NOMO-1 treated with dmso at 0.1 percent for 144 hours (cell line): ENCODE data around the gene TSHZ2.
"Not testable (repeated sequence)": the region's sequence is repeated elsewhere in the genome, so short reads cannot be mapped to it uniquely, and the experiment has no call there.

Experiments used
- DNase-seq: peaks from one replicate; lab custom pipeline; 2025; ENCODE audit not compliant: unreplicated experiment; lab: John Stamatoyannopoulos, UW

TSHZ2 gene

DNA sequence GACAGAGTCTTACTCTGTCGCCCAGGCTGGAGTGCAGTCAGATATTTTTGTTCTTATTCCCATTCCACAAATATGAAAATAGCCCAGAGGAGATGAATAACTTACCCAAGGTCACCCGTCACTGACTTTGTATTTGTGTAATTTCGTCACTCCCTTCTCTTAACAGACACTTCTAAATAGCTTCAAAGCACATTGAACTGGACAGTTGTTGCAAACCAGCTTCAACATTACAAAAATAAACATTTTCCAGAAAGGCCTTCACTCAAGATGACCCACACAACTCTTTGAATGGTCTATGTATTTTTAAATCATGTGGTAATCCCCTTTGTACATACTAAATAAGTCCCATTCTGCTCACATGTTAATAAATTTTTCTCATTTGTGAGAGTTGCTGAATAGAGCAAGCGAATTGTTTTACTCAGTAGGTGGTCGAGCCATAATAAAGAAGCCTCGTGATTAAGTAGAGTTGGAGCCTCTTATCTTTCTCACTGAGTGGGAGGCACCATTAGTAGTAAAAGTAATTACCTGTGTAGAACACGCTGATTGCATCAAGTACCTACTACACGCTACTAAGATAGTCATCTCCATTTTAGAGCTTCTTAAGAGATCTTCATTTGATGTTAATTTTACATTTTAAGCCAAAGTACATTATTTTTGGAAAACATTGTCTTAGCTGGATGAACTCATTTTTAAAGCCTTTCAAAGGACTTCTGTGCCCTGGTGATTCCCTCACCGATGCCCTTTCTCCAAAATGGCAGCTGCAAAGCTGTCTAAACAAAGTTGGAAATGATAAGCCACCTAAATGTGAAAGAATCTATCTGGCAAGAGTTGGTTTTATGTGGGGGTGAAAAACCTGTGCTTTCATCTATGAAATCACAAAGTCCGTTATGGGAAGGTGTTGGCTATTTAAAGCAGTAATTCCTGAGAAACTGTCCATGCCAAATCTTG is 110.0 kb downstream of the TSHZ2 start:
- DNase-seq: no peak

- no peak for DNase-seq
Observed at GRCh38 chr20:53083411-53083810, 111.3 kb downstream of the TSHZ2 start.

DNA sequence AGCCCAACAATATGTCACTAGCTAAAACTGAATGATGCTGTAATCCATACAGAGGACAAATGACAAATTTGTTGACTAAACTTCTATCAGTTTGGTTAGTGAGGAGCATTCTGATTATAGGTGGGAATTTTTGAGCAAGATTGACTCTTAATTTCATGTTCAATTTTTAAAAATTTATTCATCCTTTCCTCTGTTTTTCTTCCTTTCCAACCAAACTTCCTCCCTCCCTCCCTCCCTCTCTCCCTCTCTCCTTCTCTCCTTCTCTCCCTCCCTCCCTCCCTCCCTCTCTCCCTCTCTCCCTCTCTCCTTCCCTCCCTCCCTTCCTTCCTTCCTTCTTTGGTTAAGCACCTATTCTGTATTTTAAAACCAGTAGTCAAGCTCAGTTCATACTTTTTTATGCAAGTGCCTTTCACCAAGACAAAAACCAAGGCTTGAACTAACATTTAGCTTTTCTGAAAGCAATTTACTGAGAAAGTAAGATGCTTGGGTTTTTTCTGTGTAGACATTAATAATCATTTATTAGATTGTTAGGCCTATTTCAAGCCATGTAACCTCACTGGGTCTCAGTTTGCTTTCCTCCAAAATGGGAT is 112.3 kb downstream of the TSHZ2 start:
- DNase-seq: no peak

DNA sequence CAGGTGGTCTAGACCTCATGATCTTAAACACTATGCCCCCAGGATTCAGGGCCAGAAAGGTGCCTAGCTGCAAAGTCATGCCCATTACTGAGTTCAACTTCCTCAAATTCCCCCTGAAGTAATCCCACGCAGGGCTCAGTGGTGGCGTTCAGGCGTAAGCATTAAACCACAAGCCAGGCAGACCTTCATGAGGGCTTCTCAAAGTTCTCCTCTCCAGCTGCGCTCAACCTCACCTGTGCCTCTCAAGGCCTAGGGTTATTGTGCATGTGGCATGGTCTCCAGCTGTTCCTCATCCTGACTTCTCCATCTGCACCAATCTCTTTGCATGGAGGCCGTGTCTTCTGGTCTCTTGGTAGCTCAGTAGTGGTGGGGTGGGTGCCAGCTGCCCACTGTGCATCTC is 113.6 kb downstream of the TSHZ2 start:
- peak; percentile 76 for DNase-seq

DNA sequence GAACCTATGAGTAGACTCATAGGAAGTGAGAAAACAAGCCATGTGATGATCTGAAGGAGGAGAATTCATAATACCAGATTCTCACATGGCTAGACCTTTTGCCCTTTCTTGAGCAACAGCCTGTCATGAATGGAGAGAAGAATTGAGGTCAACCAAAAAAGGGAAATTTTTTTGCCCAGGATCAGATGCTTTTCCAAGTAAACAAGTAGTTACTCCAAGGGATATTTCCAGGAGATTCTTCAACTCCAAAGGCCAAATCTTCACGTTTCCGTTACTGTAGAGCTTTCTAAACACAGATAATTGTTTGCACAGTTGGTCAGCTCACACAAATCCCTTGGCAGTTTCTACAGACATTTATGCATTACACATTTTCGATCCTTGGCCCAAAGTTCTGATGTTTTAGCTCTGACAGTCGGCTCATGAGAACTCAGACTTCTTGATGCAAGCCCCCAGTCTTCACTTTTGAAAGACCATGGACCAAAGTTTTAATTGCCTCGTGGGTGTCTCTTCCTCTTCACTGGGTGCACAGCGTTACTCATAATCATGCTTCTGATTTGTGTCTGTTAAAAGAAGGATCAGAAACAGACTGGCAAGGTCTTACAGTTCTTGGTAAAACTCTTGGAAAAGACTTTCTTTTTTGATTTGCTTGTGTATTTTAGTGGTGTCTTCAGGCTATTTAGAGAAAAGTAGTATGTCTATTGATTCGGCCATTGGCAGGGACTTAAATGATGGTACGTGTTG is 115.0 kb downstream of the TSHZ2 start:
- DNase-seq: no peak

GRCh38 chr20:53088786-53089185 is 116.6 kb downstream of the TSHZ2 start:
- no peak for DNase-seq

GRCh38 chr20:53089851-53090250 is 117.7 kb downstream of the TSHZ2 start:
- not testable (repeated sequence) for DNase-seq

DNA sequence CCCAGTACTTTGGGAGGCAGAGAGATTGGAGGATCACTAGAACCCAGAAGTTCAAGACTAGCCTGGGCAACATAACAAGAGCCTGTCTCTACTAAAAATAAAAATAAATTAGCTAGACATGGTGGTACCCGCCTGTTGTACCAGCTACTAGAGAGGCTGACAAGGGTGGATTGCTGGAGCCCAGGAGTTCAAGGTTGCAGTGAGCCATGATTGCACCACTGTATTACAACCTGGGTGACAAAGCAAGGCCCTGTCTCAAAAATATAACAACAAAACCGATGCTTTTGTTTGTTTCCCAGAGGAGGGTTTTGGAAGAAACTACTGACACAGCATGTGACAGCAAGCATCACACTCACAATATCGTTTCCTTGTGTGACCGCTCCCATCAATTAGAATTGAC is 119.6 kb downstream of the TSHZ2 start:
- DNase-seq: no peak

GRCh38 chr20:53092772-53093300 is 120.7 kb downstream of the TSHZ2 start:
- DNase-seq: no peak

DNA sequence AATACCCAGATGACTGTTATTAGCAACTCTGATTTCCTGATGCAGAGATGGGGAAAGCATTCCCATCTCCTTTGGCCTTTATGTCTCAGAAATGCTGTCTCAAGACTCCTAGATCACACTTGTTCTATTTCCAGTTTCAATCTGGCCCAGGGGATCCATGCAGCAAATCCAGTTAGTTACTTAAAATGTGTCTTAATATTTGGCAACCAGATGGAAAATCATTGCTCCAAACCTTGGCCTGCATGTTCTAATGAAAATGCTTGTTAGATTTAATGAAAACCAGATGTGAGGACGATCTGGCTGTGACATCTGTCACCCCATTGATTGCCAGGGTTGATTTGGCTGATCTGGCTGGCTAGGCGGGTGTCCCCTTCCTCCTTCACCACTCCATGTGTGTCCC is 125.2 kb downstream of the TSHZ2 start:
- DNase-seq: no peak

DNA sequence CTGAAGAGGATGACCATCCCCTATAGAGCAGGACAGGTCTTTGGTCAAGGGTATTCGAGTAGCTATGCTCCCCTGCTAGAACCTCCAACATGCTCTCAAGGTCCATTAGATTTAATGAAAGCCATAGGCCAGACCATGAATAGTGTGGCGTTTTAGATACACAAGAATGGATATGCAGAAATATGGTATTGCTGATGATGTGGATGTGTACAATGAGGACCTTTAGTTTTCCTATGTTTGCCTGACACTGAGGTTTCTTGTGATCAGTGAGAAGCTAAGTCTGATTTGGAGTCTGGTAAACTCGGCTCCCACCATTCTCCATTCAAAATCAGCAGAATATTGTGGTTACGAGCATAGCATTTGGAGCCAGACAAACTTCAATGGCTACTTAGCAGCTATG is 125.6 kb downstream of the TSHZ2 start:
- no peak for DNase-seq

- no peak for DNase-seq
Observed at GRCh38 chr20:53098621-53099020, 126.5 kb downstream of the TSHZ2 start.

GRCh38 chr20:53099856-53100255 is 127.7 kb downstream of the TSHZ2 start:
- no peak for DNase-seq

DNA sequence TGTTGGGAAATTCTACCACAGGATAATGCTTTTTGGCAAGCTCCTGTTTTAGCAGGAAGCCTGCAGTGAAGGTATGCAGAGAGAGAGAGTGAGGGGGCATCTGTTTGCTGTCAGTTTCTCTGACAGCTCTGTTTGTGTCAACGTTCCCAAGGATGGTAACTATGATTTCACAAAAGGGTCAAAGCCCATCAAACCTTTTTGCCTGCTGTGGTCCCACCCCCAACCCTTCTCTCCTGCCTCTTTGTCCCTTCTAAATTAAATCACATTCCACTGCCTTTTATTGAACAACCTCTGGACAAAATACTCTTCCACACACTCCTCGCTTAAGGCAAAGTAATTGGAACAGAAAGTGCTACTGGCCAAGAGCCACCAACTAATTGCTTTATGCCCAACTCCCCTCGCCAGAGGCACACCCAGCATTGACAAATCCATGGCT is 128.3 kb downstream of the TSHZ2 start:
- no peak for DNase-seq

GRCh38 chr20:53101992-53102760 is 130.0 kb downstream of the TSHZ2 start:
- DNase-seq: no peak

DNA sequence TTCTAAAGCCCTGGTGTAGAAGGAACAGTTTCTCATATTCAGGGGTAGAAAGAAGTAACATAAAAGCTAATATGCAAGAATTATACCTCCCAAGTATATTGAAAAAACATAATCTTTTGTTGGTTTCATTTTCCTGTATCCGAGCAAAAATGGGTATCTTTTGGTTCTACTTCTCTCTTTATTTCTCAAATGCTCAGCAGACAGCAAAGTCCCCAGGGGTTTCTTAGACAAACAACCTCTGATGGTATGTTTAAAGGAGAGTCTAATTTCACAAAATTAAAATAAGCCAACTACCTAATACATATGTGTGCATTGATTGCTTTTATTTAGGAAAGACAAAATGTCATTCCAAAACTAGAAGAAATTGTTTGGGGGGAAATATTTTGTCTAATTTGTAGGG is 131.0 kb downstream of the TSHZ2 start:
- no peak for DNase-seq

DNA sequence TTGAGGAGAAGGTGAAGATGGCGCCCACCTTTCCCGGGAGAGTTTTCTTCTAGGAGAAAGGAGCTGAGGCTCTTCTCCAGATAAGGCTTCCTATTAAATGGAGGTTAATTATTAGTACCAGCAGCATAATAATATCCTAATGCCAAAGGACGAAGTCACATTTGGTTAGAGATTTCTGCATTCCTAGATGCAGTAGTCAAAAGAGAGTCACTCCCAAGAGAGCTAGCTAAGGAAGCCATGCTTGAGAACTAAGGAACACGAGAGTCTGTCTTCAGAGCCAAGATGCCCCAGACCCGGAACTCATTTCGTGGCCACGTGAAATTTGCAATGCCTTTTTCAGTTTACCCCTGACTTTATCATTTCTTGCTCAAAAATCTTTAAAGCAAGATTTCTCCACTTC is 132.7 kb downstream of the TSHZ2 start:
- no peak for DNase-seq

DNA sequence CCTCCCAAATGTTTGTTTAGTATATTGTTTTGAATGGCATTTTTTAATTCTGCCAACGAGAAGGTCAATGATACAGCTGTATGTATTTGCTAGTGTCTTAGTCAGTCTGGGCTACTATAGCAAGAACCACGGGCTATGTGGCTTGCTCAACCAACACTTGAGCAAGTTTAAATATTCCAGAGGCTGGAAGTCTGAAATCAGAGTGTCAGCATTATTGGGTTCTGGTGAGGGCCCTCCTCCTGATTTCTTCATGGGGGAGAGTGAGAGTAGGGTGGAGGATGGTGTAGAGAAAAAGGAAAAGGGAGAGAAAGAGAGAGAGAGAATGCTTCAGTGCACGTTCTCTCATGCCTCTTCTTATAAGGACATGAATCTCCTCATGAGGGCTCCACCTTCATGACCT is 144.6 kb downstream of the TSHZ2 start:
- DNase-seq: no peak

DNA sequence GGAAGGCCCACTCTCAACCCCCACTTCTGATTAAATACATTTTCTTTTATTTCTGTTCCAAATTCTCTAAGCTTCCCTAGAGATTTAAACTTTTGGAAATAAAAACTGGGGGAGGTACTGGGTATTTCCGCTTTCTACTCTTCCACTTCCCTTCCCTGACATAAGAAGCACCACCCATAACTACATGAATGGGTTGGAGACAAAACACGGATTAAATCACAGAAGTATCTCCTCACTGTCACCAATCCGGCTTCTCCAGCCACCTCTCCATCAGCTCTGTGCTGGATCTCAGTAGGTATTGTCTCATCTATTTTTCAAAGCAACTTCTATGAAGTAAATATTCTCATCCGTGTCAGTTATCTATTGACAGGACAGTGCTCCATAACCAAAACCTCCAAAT is 150.7 kb downstream of the TSHZ2 start:
- DNase-seq: no peak

GRCh38 chr20:53124075-53124551 is 152.0 kb downstream of the TSHZ2 start:
- DNase-seq: no peak

- no peak for DNase-seq
Observed at GRCh38 chr20:53124803-53125202, 152.6 kb downstream of the TSHZ2 start.
